ENCODE results near the gene GID8. TPM values are rescaled to one million over a fixed set of nuclear protein-coding genes. Genes with fewer than 3 reads are reported as not detected.

Gene GID8
- total RNA-seq, 1 experiment from 2014 or later = 40.2 TPM

DNA sequence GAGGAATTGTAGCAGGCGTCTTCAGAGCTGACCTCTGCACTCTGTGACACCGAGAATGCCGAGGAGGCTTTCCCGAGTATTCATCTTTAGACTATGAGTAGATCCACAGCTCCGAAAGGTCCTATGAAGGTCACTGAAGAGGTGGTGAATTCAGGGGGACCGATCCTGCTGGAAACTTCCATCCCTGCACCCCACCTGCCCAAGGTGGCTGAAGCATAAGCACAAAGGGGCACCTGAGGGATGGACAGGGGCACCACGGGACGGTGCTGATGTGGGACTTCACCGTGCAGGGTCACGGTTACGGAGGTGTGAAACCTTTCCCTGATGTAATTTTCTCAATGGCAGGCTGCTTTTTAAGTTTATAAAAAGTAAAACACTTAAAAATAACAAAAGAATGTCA lies 36.1 kb upstream of the GID8 start:
- H3K36me3 ChIP-seq (ENCODE audit: insufficient read depth, low read length, poor library complexity, severe bottlenecking) = peaks cover 65% of the 10 kb centered on the region

DNA sequence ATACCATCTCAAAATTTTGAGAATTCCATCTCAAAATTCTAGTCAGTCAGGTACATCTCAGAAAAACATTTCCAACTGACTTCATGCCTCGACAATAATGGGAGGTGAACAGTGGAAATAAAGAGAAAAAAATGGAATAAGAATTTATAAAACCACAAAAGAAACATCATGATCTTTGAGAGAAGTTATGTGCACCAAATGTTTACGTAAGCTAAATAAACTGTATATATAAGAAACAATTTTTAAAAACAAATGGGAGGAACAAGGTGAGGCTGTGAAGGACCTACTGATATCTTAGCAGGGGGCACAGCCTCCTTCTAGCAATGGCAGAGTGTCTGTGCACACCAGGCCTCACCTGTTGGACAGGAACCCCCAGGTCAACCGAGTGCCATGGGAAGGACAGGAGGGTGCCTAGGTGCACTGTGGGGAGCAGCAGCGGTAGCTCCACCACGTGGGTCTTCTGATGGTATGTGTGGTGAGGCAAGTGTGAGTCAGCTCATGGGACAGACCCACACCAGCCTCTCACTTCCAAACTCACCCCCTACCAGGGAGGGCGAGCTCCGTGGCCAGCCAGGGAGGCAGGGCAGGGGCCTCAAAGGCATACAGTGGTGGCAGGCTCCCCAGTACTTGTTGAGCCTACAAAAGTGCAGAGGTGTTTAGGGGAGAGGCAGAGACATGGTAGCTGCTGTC lies 34.9 kb upstream of the GID8 start:
- intact Hi-C loops (cut with micrococcal nuclease; ENCODE audit: unreplicated experiment) = loop anchor here (5.0 kb wide), 1 partner anchor 104 kb away; the partner anchor contains the start of gene BHLHE23
- no peak for DNase-seq (ENCODE audit: low spot score)
- CTCF ChIA-PET = no interaction called here
- BruUV-seq (replicated peaks) = no TSS peak
- POLR2A ChIA-PET (ENCODE audit: low non-redundant PET) = no interaction called here
- Histone ChIP-seq H3K27me3 (replicated peaks; ENCODE audit: insufficient read depth, low read depth, low read length, poor library complexity) (no peaks in the 10 kb centered on the region), H3K4me1 (ENCODE audit: insufficient read depth, low read length, poor library complexity, severe bottlenecking) (peaks cover 16% of the 10 kb centered on the region), H3K36me3 (ENCODE audit: insufficient read depth, low read length, poor library complexity, severe bottlenecking) (peaks cover 72% of the 10 kb centered on the region), H3K27ac (ENCODE audit: low read depth, low read length, poor library complexity, severe bottlenecking) (no peak overlapping the region), H3K4me3 (ENCODE audit: low read depth, low read length, poor library complexity, severe bottlenecking) (no peak overlapping the region), H3K9me3 (ENCODE audit: low read depth, low read length, poor library complexity, severe bottlenecking) (no peaks in the 10 kb centered on the region)
- no peak for TF ChIP-seq EZH2 (IDR thresholded peaks at IDR 0.05; ENCODE audit: borderline replicate concordance, low read depth, low read length, poor library complexity, severe bottlenecking)

More for the DNA sequence above, 36.1 kb upstream of the GID8 start:
- Histone ChIP-seq H3K4me3 (ENCODE audit: low read depth, low read length, poor library complexity, severe bottlenecking) (no peak overlapping the region), H3K27ac (ENCODE audit: low read depth, low read length, poor library complexity, severe bottlenecking) (no peak overlapping the region), H3K9me3 (ENCODE audit: low read depth, low read length, poor library complexity, severe bottlenecking) (no peaks in the 10 kb centered on the region), H3K4me1 (ENCODE audit: insufficient read depth, low read length, poor library complexity, severe bottlenecking) (peaks cover 16% of the 10 kb centered on the region), H3K27me3 (replicated peaks; ENCODE audit: insufficient read depth, low read depth, low read length, poor library complexity) (no peaks in the 10 kb centered on the region)
- POLR2A ChIA-PET (ENCODE audit: low non-redundant PET) = interaction anchor here (0.6 kb wide), 1 partner anchor 23 kb away, joined by 4 read pairs; no protein-coding TSS in a partner anchor
- CTCF ChIA-PET = interaction anchor here (1.3 kb wide), 1 partner anchor 27 kb away, joined by 3 read pairs; no protein-coding TSS in a partner anchor
- DNase-seq (ENCODE audit: low spot score) = no peak
- intact Hi-C loops (cut with micrococcal nuclease; ENCODE audit: unreplicated experiment) = loop anchor here (5.0 kb wide), 1 partner anchor 105 kb away; the partner anchor contains the start of gene BHLHE23
- TF ChIP-seq, protein P1, sequence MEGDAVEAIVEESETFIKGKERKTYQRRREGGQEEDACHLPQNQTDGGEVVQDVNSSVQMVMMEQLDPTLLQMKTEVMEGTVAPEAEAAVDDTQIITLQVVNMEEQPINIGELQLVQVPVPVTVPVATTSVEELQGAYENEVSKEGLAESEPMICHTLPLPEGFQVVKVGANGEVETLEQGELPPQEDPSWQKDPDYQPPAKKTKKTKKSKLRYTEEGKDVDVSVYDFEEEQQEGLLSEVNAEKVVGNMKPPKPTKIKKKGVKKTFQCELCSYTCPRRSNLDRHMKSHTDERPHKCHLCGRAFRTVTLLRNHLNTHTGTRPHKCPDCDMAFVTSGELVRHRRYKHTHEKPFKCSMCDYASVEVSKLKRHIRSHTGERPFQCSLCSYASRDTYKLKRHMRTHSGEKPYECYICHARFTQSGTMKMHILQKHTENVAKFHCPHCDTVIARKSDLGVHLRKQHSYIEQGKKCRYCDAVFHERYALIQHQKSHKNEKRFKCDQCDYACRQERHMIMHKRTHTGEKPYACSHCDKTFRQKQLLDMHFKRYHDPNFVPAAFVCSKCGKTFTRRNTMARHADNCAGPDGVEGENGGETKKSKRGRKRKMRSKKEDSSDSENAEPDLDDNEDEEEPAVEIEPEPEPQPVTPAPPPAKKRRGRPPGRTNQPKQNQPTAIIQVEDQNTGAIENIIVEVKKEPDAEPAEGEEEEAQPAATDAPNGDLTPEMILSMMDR (conservative IDR thresholded peaks at IDR 0.05; ENCODE audit: low read depth, low read length) = no peak
- no peak for TF ChIP-seq EZH2 (IDR thresholded peaks at IDR 0.05; ENCODE audit: borderline replicate concordance, low read depth, low read length, poor library complexity, severe bottlenecking)
- BruUV-seq (replicated peaks) = no TSS peak

DNA sequence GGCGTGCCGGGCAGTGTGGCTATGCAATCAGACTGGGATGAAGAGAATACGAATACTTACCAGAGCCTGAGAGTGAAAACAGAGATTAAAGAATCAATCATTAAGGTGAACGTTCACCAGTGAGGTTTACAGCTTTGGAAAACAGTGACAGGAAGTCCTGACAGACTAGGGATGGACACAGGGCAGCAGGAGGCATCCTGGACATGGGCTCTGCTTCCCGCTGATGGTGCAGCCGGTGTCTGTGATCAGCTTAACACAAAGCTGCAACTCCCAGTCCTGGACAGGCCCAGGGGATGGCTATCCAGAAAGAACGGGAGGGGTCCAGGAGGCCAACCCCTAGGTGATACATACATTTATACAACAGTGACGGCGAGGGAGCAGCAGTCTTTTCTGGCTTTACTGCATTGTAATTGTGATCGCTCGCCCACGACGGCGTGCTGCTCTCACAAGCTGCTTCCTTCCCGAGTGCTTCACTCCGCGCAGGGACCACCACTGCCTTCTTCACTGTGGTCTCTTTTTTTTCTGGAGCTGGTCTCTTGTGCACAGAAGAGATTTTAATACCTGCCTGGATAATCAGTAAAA lies 32.3 kb upstream of the GID8 start:
- H3K4me3 ChIP-seq (ENCODE audit: low read depth, low read length, poor library complexity, severe bottlenecking) = no peak overlapping the region
- no peak for DNase-seq (ENCODE audit: low spot score)
- no TSS peak for BruUV-seq (replicated peaks)
- intact Hi-C loops (cut with micrococcal nuclease; ENCODE audit: unreplicated experiment) = no loop called here
- H3K4me1 ChIP-seq (ENCODE audit: insufficient read depth, low read length, poor library complexity, severe bottlenecking) = peaks cover under 1% of the 10 kb centered on the region
- H3K27ac ChIP-seq (ENCODE audit: low read depth, low read length, poor library complexity, severe bottlenecking) = no peak overlapping the region
- H3K36me3 ChIP-seq (ENCODE audit: insufficient read depth, low read length, poor library complexity, severe bottlenecking) = peaks cover 98% of the 10 kb centered on the region
- TF ChIP-seq, protein P1 (conservative IDR thresholded peaks at IDR 0.05; ENCODE audit: low read depth, low read length) = no peak
- no peak for TF ChIP-seq EZH2 (IDR thresholded peaks at IDR 0.05; ENCODE audit: borderline replicate concordance, low read depth, low read length, poor library complexity, severe bottlenecking)
- H3K9me3 ChIP-seq (ENCODE audit: low read depth, low read length, poor library complexity, severe bottlenecking) = no peaks in the 10 kb centered on the region
- POLR2A ChIA-PET (ENCODE audit: low non-redundant PET) = no interaction called here
- CTCF ChIA-PET = no interaction called here
- H3K27me3 ChIP-seq (replicated peaks; ENCODE audit: insufficient read depth, low read depth, low read length, poor library complexity) = no peaks in the 10 kb centered on the region

Data from A673 (cell line).